Calu3 (cell line): Measurements from ENCODE around the gene RET. TPM values are rescaled to one million over a fixed set of nuclear protein-coding genes. Genes with fewer than 3 reads are reported as not detected.

Experiments
- BruUV-seq: library from RNA; stranded (reverse); fragments of 400-500 nt; replicated peaks from 2 replicates; lab custom pipeline; 2021; lab: Mats Ljungman, UMichigan
- CTCF ChIA-PET: fragments of 300-600 bp; sonication (Branson Sonifier 250); formaldehyde crosslinking; loops from one replicate; lab custom pipeline; 2022; ENCODE audit warnings: antibody characterized with exemption; lab: Charles Lee
- DNase-seq: peaks from one replicate; pipeline ENCODE4 v3.0.0; 2022
- H3K27ac Mint-ChIP-seq: one replicate; pipeline ENCODE4 v1.8.0; 2022; ENCODE audit warnings: mixed read lengths; ENCODE audit not compliant: unreplicated experiment
- H3K27me3 Mint-ChIP-seq: one replicate; pipeline ENCODE4 v1.8.0; 2022; ENCODE audit warnings: mixed read lengths; ENCODE audit not compliant: unreplicated experiment
- H3K36me3 Mint-ChIP-seq: one replicate; pipeline ENCODE4 v1.8.0; 2022; ENCODE audit warnings: mild to moderate bottlenecking, moderate library complexity, mixed read lengths; ENCODE audit not compliant: insufficient read depth, unreplicated experiment
- H3K4me1 Mint-ChIP-seq: one replicate; pipeline ENCODE4 v1.8.0; 2022; ENCODE audit warnings: mild to moderate bottlenecking, low read depth, mixed read lengths; ENCODE audit not compliant: unreplicated experiment
- H3K4me3 Mint-ChIP-seq: one replicate; pipeline ENCODE4 v1.8.0; 2022; ENCODE audit warnings: mild to moderate bottlenecking, low read depth, moderate library complexity, mixed read lengths; ENCODE audit not compliant: unreplicated experiment
- H3K9me3 Mint-ChIP-seq: one replicate; pipeline ENCODE4 v1.8.0; 2022; ENCODE audit warnings: low read depth, mixed read lengths; ENCODE audit not compliant: unreplicated experiment
- CTCF ChIP-seq: fragments of 200-600 bp; IDR thresholded peaks from one replicate; pipeline ENCODE4 v1.8.0; 2022; ENCODE audit warnings: antibody characterized with exemption; ENCODE audit not compliant: unreplicated experiment
- intact Hi-C: fragments of 100-400 bp; cut with micrococcal nuclease; formaldehyde crosslinking; loops from one replicate; pipeline ENCODE4 v1.10.0; 2022; ENCODE audit not compliant: unreplicated experiment
- total RNA-seq: library from RNA; stranded (reverse); gene quantifications from 2 replicates; pipeline ENCODE4 v1.2.3, GENCODE V29; 2022

RET gene
- total RNA-seq, 1 experiment from 2014 or later = not detected

- TF ChIP-seq CTCF = no peak
- H3K36me3 Mint-ChIP-seq = no peaks in the 10 kb centered on the region
- peaks cover 32% of the 10 kb centered on the region for H3K27me3 Mint-ChIP-seq
- H3K9me3 Mint-ChIP-seq = no peaks in the 10 kb centered on the region
- no peak for DNase-seq
- no TSS peak for BruUV-seq
- H3K27ac Mint-ChIP-seq = no peak overlapping the region
- no peak overlapping the region for H3K4me3 Mint-ChIP-seq
- H3K4me1 Mint-ChIP-seq = no peaks in the 10 kb centered on the region
- CTCF ChIA-PET = no interaction called here
- intact Hi-C loops = no loop called here
These were observed 35.7 kb downstream of the RET start for GRCh38 chr10:43112608-43112961.

GRCh38 chr10:43113201-43114087, 36.6 kb downstream of the RET start:
- no peak for TF ChIP-seq CTCF
- DNase-seq = no peak
- CTCF ChIA-PET = no interaction called here
- no peak overlapping the region for H3K4me3 Mint-ChIP-seq
- H3K36me3 Mint-ChIP-seq = no peaks in the 10 kb centered on the region
- BruUV-seq = no TSS peak
- H3K9me3 Mint-ChIP-seq = no peaks in the 10 kb centered on the region
- intact Hi-C loops = no loop called here
- no peaks in the 10 kb centered on the region for H3K4me1 Mint-ChIP-seq
- peaks cover 41% of the 10 kb centered on the region for H3K27me3 Mint-ChIP-seq
- H3K27ac Mint-ChIP-seq = no peak overlapping the region

- CTCF ChIA-PET = no interaction called here
- intact Hi-C loops = no loop called here
- Mint-ChIP-seq H3K4me1 (no peaks in the 10 kb centered on the region), H3K27ac (no peak overlapping the region), H3K36me3 (no peaks in the 10 kb centered on the region), H3K4me3 (no peak overlapping the region), H3K9me3 (no peaks in the 10 kb centered on the region), H3K27me3 (peaks cover 42% of the 10 kb centered on the region)
- no TSS peak for BruUV-seq
- TF ChIP-seq CTCF = no peak
- no peak for DNase-seq
These were observed 37.3 kb downstream of the RET start for GRCh38 chr10:43114088-43114742.

- H3K4me3 Mint-ChIP-seq = no peak overlapping the region
- CTCF ChIA-PET = no interaction called here
- no peak overlapping the region for H3K27ac Mint-ChIP-seq
- H3K36me3 Mint-ChIP-seq = no peaks in the 10 kb centered on the region
- DNase-seq = no peak
- H3K27me3 Mint-ChIP-seq = peaks cover 42% of the 10 kb centered on the region
- BruUV-seq = no TSS peak
- H3K9me3 Mint-ChIP-seq = no peaks in the 10 kb centered on the region
- H3K4me1 Mint-ChIP-seq = no peaks in the 10 kb centered on the region
- no peak for TF ChIP-seq CTCF
- intact Hi-C loops = no loop called here
These were observed 38.1 kb downstream of the RET start for GRCh38 chr10:43114743-43115611.
